ENCODE measurements around the gene FGF14.

FGF14 gene

GRCh38 chr13:101985321-101985720 lies 416.5 kb downstream of the FGF14 start:
- DNase-seq (ENCODE audit: low spot score), result no peak

DNA sequence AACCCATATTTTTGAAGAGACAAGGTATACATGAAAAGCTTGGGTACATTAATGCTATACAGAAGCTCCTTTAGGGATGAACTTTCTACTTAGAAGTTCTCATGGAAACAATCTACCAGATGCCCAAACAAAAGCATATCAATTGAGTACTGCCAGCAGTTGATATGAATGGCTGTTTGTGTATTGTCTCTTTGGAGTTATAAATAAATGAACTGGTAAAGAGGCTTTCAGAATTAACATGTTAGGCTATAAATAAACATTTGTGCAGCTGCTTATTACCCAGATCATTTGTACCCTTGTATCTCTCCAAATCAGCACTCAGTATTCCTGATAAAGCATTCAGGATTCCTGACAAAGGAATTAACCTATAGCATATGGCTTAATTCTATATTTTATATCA lies 418.9 kb downstream of the FGF14 start:
- no peak for DNase-seq (ENCODE audit: low spot score)

GRCh38 chr13:101979825-101980224 lies 422.0 kb downstream of the FGF14 start:
- no peak for DNase-seq (ENCODE audit: low spot score)

- DNase-seq (ENCODE audit: low spot score), result no peak
Measured at GRCh38 chr13:101978552-101979315, 423.1 kb downstream of the FGF14 start.

DNA sequence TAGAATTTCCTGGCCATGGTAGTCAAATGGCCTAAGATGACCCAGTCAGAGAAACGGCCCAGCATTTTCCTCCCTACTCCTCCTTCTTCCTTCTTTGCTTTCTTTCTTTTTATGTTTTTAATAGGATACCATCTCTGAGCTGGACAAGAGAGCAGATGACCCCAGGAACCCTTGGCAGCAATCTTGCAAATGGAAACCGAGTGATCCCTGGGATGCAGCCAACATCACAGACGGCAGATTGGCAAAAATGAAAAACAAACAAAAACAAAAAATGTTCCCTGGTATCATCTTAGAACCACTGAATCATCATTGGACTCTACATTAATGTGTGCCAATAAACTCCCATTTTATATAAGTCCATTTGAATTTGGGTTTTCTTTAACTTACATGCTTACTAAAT lies 424.4 kb downstream of the FGF14 start:
- DNase-seq (ENCODE audit: low spot score), result no peak

DNA sequence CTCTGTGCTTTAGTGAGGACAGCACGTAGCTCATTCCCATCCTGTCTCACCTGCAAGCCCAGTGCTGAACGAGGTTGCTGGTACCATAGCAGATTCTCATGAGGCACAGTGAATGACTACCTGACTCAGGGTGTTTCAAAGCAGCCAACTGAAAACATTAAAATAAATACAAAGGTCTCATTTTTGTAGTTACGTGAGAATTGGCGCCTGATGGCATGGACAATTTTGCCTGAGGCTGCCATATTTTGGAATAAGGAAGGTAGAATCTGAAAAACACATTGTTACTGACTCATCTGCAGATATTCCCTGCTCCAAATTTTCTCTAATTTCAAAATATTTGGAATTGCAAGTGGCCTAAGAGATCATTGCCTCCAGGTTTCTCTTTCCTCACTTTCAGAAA lies 429.7 kb downstream of the FGF14 start:
- no peak for DNase-seq (ENCODE audit: low spot score)

DNA sequence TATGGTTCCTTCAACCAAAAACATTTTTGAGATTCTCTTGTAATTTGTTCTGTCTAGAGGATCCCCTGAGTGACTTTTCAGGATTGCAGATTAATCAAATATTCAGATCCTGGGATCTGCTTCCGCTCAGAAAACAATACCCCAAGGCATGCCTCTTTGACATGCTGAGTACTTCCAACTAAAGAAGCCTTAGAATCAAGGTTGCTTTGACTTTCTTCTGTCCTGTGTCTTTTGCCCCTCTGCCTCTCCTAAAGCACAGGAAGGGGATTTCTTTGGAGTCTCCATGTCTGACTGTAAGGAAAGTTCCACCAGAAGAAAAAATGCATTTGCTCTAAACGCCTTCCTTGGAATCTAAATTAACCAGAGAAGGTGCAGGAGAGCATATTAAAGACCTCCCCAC lies 431.5 kb downstream of the FGF14 start:
- DNase-seq (ENCODE audit: low spot score), result peak; percentile 17

GRCh38 chr13:101967781-101968180 lies 434.1 kb downstream of the FGF14 start:
- no peak for DNase-seq (ENCODE audit: low spot score)

DNA sequence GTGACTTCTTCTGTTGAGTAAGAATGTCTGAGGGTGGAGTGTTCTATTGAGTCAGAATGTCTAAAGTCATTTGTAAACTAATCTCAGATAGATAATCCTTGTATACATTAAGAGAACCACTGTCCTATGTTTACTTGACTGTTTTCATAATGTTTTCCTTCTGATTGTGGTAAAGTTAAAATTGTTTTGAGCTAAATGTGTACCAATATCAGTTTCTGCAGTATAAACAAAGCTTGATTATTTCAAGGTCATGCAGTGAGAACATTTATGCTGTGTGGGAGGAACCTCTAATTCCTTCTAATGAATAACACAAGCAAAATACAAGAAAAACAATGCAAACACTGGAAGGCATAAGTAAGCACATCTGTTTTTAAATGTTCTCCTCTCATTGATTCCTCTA lies 434.6 kb downstream of the FGF14 start:
- DNase-seq (ENCODE audit: low spot score), result no peak

DNA sequence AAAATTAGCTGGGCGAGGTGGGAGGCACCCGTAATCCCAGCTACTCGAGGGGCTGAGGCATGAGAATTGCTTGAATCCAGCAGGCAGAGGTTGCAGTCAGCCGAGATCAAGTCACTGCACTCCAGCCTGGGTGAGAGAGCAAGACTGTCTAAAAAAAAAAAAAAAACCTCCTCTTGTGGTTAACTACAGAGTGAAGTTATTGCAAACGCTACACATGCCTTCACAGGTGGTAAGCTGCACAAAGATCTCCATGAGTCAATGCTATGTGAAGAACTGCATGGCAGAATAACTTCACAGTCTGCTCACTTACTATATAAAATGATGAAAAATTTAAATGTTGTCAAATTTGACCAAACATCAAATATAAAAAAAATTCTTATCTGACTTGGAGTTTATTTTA lies 436.8 kb downstream of the FGF14 start:
- DNase-seq (ENCODE audit: low spot score), result no peak

GRCh38 chr13:101959016-101959415 lies 442.8 kb downstream of the FGF14 start:
- no peak for DNase-seq (ENCODE audit: low spot score)

GRCh38 chr13:101955764-101956163 lies 446.1 kb downstream of the FGF14 start:
- no peak for DNase-seq (ENCODE audit: low spot score)

- DNase-seq (ENCODE audit: low spot score), result no peak
Measured at GRCh38 chr13:101951114-101951513, 450.7 kb downstream of the FGF14 start.

DNA sequence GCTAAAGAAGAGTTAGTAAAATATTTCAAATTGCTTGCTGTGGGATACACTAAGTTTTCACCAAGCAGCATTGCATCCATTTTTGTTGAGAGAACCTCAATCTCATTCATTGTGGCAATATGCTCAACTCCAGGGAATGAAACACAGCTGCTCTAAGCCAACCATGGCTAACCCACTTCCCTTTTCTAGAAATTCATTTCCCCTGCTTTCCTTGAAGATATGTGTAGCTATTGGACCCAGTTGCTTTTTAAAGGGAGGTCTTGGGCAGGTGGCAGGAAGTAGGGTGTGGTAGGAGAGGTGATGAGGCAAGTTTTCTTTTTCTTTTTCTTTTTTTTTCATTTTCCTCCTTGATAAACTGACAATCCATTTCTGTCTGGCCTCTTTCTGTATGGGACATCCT lies 452.2 kb downstream of the FGF14 start:
- DNase-seq (ENCODE audit: low spot score), result no peak

GRCh38 chr13:101946401-101946800 lies 455.4 kb downstream of the FGF14 start:
- DNase-seq (ENCODE audit: low spot score), result no peak

- DNase-seq (ENCODE audit: low spot score), result peak; percentile 37
Measured at GRCh38 chr13:101945435-101945834, 456.4 kb downstream of the FGF14 start.

DNA sequence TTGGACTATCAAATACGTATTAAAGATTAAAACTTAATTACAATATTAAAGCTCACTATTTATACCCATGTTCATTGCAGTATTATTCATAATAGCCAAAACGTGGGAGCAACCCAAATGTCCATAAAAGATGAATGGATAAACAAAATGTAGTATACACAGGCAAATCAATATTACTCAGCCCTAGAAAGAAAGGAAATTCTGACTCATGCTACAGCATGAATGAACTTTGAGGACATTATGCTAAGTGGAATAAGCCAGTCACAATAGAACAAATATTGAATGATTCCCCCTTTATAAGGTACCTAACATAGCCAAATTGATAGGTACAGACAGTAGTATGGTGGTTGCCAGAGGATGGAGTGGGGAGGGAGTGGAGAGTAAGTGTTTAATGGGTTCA lies 457.3 kb downstream of the FGF14 start:
- DNase-seq (ENCODE audit: low spot score), result no peak

GRCh38 chr13:101942535-101943157 lies 459.2 kb downstream of the FGF14 start:
- DNase-seq (ENCODE audit: low spot score), result no peak

DNA sequence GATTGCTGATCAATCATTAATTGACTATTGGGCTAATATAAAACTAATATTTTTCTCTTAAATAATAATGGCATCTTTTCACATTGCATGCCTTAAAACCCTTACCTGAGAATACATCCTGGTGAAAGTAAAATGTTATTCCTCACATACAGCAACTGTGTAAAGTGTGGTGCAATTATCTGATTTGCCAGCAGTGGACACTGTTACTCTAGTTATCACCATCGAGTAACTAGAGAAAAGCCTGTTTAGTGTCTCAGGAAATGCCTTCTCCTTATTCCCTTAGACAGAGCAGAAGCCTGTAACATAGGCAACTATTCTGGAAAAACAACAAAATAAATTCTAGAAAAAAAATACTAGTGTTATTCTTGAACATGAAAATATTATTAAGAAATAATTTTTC lies 459.8 kb downstream of the FGF14 start:
- peak; percentile 39 for DNase-seq (ENCODE audit: low spot score)

GRCh38 chr13:101941095-101941783 lies 460.6 kb downstream of the FGF14 start:
- no peak for DNase-seq (ENCODE audit: low spot score)

DNA sequence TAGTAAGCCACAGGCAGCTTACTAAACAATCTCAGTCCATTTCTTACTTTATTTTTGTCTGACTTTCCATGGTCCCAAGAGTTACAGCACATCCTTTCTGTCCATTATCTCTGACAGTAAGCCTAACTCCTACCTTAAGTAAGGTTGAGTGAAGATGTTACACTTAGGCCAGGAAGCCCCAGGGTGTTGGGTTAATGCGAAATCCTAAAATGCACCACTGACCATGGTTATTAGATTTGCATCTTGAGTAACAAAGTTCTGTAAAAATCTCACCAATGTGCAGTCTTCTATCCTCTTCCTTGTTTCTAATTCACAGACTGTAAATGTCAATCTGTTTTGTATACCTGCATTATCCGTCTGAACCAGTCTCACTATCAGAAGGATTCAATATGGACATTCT lies 462.5 kb downstream of the FGF14 start:
- no peak for DNase-seq (ENCODE audit: low spot score)

DNA sequence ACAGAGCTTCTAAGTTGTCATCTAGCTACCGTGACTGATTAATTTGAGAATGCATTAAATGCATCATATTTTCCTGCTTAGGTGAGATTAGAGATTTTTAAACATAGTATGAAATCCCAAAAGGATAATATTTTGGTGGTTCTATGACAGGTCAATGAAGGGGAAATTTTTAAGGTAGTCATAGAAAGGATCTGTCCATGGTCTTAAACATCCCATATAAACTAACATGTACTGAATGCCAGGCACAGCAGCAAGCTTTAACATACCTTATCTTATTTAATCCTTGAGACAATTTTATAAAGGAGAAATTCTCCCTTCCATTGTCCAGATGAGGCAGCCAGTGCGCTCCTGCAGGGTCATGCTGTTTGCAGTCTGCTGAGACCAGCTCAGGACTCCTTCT lies 466.0 kb downstream of the FGF14 start:
- no peak for DNase-seq (ENCODE audit: low spot score)

- DNase-seq (ENCODE audit: low spot score), result no peak
Measured at GRCh38 chr13:101931186-101931585, 470.7 kb downstream of the FGF14 start.
